T-cell (primary cell): Measurements from ENCODE around the gene CCDC27. TPM values are rescaled to one million over a fixed set of nuclear protein-coding genes. Genes with fewer than 3 reads are reported as not detected.

Source experiments
- ATAC-seq, 4 experiments: fragments of 200-7000 bp in 3 of 4; fragments of 150-1000 bp in 1 of 4; cut with Tn5 transposase; replicated peaks in 1 of 4; 1 replicate in 3 of 4; 2 replicates in 1 of 4; pipeline ENCODE4 v1.10.0; 2021; ENCODE audit warnings: moderate library complexity in 3 of 4, mild to moderate bottlenecking in 2 of 4, moderate number of reproducible peaks in 1 of 4
- CTCF ChIA-PET, 2 donors: fragments of 300-600 bp; sonication (Branson Sonifier 250); formaldehyde crosslinking; loops; one replicate each; lab custom pipeline; 2022; ENCODE audit warnings: antibody characterized with exemption in 2 of 2; lab: Charles Lee
- POLR2A ChIA-PET, 2 donors: fragments of 300-600 bp; sonication (Branson Sonifier 250); formaldehyde crosslinking; loops; one replicate each; lab custom pipeline; 2022; ENCODE audit warnings: antibody characterized with exemption in 2 of 2; lab: Charles Lee
- DNase-seq, 35 experiments: peaks; one replicate each; pipeline versions ENCODE4 v3.0.0 to v3.0.0-alpha.2; 2013 to 2023
- H3K27ac ChIP-seq: one replicate; pipeline ENCODE4 v1.5.1; 2013; ENCODE audit warnings: low read length
- H3K27me3 ChIP-seq, 2 experiments: replicated peaks in 1 of 2; 1 replicate in 1 of 2; 2 replicates in 1 of 2; pipeline versions ENCODE4 v1.6.1 to v1.7.0; 2013; ENCODE audit warnings: low read length in 1 of 2, mixed read lengths in 1 of 2; ENCODE audit not compliant: control insufficient read depth in 2 of 2, insufficient read depth in 2 of 2; ENCODE audit errors: extremely low read depth in 1 of 2
- H3K36me3 ChIP-seq, 2 donors: 1 replicate in 1 of 2; 2 replicates in 1 of 2; pipeline versions ENCODE4 v1.6.1 to v1.7.0; 2013; ENCODE audit warnings: low read length in 1 of 2; ENCODE audit not compliant: control insufficient read depth in 2 of 2, insufficient read depth in 1 of 2; ENCODE audit errors: extremely low read depth in 1 of 2
- H3K4me1 ChIP-seq, 2 experiments: 1 replicate in 1 of 2; 2 replicates in 1 of 2; pipeline versions ENCODE4 v1.6.1 to v1.7.0; 2013; ENCODE audit warnings: low read length in 2 of 2, mixed read lengths in 1 of 2; ENCODE audit not compliant: insufficient read depth in 2 of 2, control insufficient read depth in 1 of 2; ENCODE audit errors: extremely low read depth in 1 of 2
- H3K4me3 ChIP-seq, 2 donors: 1 replicate in 1 of 2; 2 replicates in 1 of 2; pipeline versions ENCODE4 v1.5.1 to v1.7.0; 2013; ENCODE audit warnings: mild to moderate bottlenecking in 2 of 2, low read length in 1 of 2, moderate library complexity in 1 of 2; ENCODE audit not compliant: control insufficient read depth in 1 of 2; ENCODE audit errors: extremely low read depth in 1 of 2
- H3K9me3 ChIP-seq: 2 replicates; pipeline ENCODE4 v1.7.0; 2013
- H3K27ac Mint-ChIP-seq, 2 donors: one replicate each; pipeline ENCODE4 v1.8.0; 2020 to 2021; ENCODE audit warnings: mild to moderate bottlenecking in 2 of 2, mixed read lengths in 2 of 2
- H3K27me3 Mint-ChIP-seq, 2 donors: one replicate each; pipeline ENCODE4 v1.8.0; 2021 to 2022; ENCODE audit warnings: mixed read lengths in 2 of 2
- H3K36me3 Mint-ChIP-seq: one replicate; pipeline ENCODE4 v1.8.0; 2021; ENCODE audit warnings: mixed read lengths
- H3K4me1 Mint-ChIP-seq, 3 donors: one replicate each; pipeline ENCODE4 v1.8.0; 2020 to 2022; ENCODE audit warnings: mixed read lengths in 3 of 3, mild to moderate bottlenecking in 1 of 3
- H3K4me3 Mint-ChIP-seq, 3 donors: one replicate each; pipeline ENCODE4 v1.8.0; 2020 to 2022; ENCODE audit warnings: mild to moderate bottlenecking in 3 of 3, mixed read lengths in 3 of 3, moderate library complexity in 3 of 3
- H3K9me3 Mint-ChIP-seq, 3 donors: one replicate each; pipeline ENCODE4 v1.8.0; 2020 to 2022; ENCODE audit warnings: mixed read lengths in 3 of 3
- WGBS: methylation state at CpG from one replicate; pipeline ENCODE4 v1.1.5; 2013; ENCODE audit warnings: missing lambda C conversion rate; ENCODE audit not compliant: insufficient coverage; 5-methylcytosine and 5-hydroxymethylcytosine counted together
- total RNA-seq, 35 experiments: library from RNA in 6 of 35; stranded (reverse) in 6 of 35; fragments of 120-200 nt in 1 of 35; gene quantifications; one replicate each; pipeline versions ENCODE4 v1.2.1 to v1.2.4 and lab custom pipeline; 2013 to 2026

The CCDC27 gene
- total RNA-seq, 5 donors from 2014 or later (not counting 1 experiment from before 2014, with no cell fraction given) = not detected

DNA sequence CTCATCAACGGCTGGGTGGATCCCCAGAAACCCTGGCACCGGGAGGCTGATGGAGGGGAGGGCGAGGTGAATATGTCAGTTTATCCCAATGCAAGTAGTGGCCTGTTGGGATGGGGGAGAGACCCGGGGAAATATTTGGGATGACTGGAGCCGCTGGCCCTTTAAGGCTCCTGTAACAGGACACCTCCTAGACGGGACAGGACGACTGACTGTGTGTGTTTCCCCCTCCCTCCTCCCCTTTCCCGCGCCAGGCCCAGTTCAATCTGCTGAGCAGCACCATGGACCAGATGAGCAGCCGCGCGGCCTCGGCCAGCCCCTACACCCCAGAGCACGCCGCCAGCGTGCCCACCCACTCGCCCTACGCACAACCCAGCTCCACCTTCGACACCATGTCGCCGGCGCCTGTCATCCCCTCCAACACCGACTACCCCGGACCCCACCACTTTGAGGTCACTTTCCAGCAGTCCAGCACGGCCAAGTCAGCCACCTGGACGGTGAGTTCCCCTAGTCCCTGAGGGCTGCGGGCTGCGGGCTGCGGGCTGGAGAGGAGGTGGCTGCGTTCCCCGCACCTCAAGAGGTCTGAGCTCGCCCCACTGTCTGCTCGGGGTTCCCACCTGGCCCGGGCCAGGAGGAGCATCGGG, 44.8 kb upstream of the CCDC27 start:
- Histone ChIP-seq H3K4me3 (no peak overlapping the region), H3K4me1 (peaks cover 0 to 7% of the 10 kb centered on the region in 2 experiments), H3K27ac (no peak overlapping the region), H3K9me3 (no peaks in the 10 kb centered on the region), H3K27me3 (peaks cover 0 to 73% of the 10 kb centered on the region in 2 experiments), H3K36me3 (no peaks in the 10 kb centered on the region)
- 41% methylated on average over 29 of the region's 35 CpGs for WGBS
- ChIA-PET CTCF (no interaction called here), POLR2A (no interaction called here)
- no peaks in the 10 kb centered on the region for H3K9me3 Mint-ChIP-seq
- DNase-seq = no peak
- H3K4me1 Mint-ChIP-seq = peaks cover 5 to 7% (median 6%) of the 10 kb centered on the region in 3 donors
- ATAC-seq = no peak
- H3K4me3 Mint-ChIP-seq = no peak overlapping the region
- H3K27ac Mint-ChIP-seq = no peak overlapping the region
- H3K27me3 Mint-ChIP-seq = peaks cover 9 to 29% of the 10 kb centered on the region in 2 donors
- H3K36me3 Mint-ChIP-seq = no peaks in the 10 kb centered on the region

DNA sequence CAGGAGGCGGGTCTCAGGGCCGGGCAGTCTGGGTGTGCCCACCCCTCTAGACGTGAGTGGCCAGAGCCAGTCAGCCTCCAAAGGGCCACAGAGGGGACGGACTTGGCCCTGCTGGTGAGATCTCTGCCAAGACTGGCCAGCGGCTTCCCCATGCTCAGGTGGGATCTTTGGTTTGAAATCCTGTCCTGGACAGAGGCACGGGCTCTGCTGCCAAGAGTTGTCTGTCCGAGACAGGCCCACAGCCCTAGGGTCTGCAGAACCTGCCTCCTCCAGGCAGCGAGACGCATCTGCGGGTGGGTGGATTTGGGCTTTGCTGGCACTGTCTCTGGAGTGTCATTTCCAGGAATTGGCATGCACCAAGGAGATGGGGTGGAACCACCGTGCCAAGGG, 44.3 kb upstream of the CCDC27 start:
- H3K4me3 Mint-ChIP-seq = no peak overlapping the region
- 71% methylated on average over 11 of the region's 11 CpGs for WGBS
- peaks cover 9 to 29% of the 10 kb centered on the region in 2 donors for H3K27me3 Mint-ChIP-seq
- peaks cover 0 to 77% of the 10 kb centered on the region in 2 experiments for H3K27me3 ChIP-seq
- H3K9me3 Mint-ChIP-seq = no peaks in the 10 kb centered on the region
- DNase-seq (no peak), ATAC-seq (no peak)
- H3K36me3 Mint-ChIP-seq = no peaks in the 10 kb centered on the region
- no peak overlapping the region for H3K4me3 ChIP-seq
- ChIA-PET POLR2A (no interaction called here), CTCF (no interaction called here)
- peaks cover 0 to 7% of the 10 kb centered on the region in 2 experiments for H3K4me1 ChIP-seq
- no peaks in the 10 kb centered on the region for H3K9me3 ChIP-seq
- peaks cover 5 to 7% (median 6%) of the 10 kb centered on the region in 3 donors for H3K4me1 Mint-ChIP-seq
- no peak overlapping the region for H3K27ac Mint-ChIP-seq
- H3K36me3 ChIP-seq = no peaks in the 10 kb centered on the region
- no peak overlapping the region for H3K27ac ChIP-seq

DNA sequence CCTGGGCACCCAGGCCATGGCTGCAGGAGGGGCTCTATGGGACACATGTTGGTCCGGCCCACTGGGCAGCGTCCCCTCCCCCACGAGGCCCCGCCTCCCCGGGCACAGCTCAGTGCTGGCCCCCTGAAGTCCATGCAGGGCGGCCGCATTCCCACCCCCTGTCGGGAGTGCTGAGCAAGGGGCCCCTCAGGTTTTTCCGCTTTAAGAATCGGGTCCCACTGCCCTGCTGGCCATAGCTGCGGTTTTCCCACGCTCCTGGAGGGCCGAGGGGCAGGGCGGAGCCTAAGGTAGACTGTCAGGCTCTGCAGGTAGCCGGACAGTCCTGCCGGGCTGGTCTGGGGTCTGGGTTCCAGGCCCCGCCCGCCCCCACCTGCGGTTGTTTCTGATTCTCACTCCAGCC, 43.5 kb upstream of the CCDC27 start:
- CTCF ChIA-PET = no interaction called here
- Histone ChIP-seq H3K9me3 (no peaks in the 10 kb centered on the region), H3K4me3 (no peak overlapping the region), H3K27me3 (peaks cover 0 to 79% of the 10 kb centered on the region in 2 experiments), H3K27ac (no peak overlapping the region), H3K36me3 (no peaks in the 10 kb centered on the region), H3K4me1 (peaks cover 0 to 7% of the 10 kb centered on the region in 2 experiments)
- Mint-ChIP-seq H3K36me3 (no peaks in the 10 kb centered on the region), H3K4me3 (no peak overlapping the region), H3K27me3 (peaks cover 9 to 29% of the 10 kb centered on the region in 2 donors), H3K4me1 (peaks cover 4 to 6% (median 5%) of the 10 kb centered on the region in 3 donors), H3K27ac (no peak overlapping the region), H3K9me3 (no peaks in the 10 kb centered on the region)
- no peak for ATAC-seq
- POLR2A ChIA-PET = no interaction called here
- DNase-seq = no peak
- WGBS = 20% methylated on average over 16 of the region's 19 CpGs

DNA sequence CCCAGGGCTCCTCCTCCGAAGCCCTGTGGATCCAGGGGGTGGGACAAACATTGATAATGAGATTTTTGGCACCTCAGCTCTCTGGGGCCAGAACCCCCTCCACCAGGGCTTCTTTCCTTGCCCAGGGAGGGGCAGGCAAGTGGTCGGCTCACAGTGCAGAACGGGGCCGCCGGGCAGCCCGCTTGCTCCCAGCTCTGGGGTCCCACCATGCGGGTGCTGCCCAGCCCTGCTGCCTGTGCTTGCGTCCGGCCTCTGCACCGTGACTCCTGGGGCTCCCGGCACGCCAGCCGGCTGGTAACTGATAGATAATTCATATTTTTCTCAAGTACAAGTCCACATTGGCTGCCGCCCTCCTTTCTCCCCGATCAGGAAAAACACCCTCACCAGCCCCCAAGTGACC, 42.0 kb upstream of the CCDC27 start:
- H3K27ac ChIP-seq = no peak overlapping the region
- Mint-ChIP-seq H3K27me3 (peaks cover 9 to 29% of the 10 kb centered on the region in 2 donors), H3K36me3 (no peaks in the 10 kb centered on the region), H3K4me3 (no peak overlapping the region), H3K27ac (no peak overlapping the region), H3K4me1 (no peaks in the 10 kb centered on the region), H3K9me3 (no peaks in the 10 kb centered on the region)
- no peak for ATAC-seq
- peaks cover 0 to 65% of the 10 kb centered on the region in 2 experiments for H3K27me3 ChIP-seq
- POLR2A ChIA-PET = no interaction called here
- H3K4me1 ChIP-seq = no peaks in the 10 kb centered on the region
- CTCF ChIA-PET = no interaction called here
- no peaks in the 10 kb centered on the region for H3K36me3 ChIP-seq
- 85% methylated on average over 11 of the region's 15 CpGs for WGBS
- H3K9me3 ChIP-seq = no peaks in the 10 kb centered on the region
- no peak for DNase-seq
- H3K4me3 ChIP-seq = no peak overlapping the region

DNA sequence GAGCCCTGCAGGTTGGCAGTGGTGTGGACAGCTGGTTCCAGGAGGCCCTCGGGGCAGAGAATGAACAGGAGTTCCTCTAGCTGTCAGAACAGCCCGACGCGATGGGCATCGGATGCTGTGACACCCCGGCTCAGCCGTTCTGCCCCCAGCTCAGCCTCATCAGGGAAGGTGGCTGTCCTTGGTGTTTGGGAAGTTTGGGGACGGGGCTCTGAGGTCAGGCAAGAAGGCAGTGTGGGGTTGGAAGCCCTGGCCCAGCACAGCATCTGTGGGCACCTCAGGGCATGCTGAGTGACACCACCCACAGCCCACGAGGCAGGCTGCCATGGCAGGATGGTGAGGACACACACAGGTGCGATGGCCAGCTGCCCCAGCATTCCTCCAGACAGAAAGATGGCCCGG, 40.9 kb upstream of the CCDC27 start:
- no peak overlapping the region for H3K4me3 ChIP-seq
- Mint-ChIP-seq H3K36me3 (no peaks in the 10 kb centered on the region), H3K27me3 (peaks cover 9 to 30% of the 10 kb centered on the region in 2 donors), H3K9me3 (no peaks in the 10 kb centered on the region), H3K27ac (no peak overlapping the region), H3K4me3 (no peak overlapping the region), H3K4me1 (no peaks in the 10 kb centered on the region)
- H3K36me3 ChIP-seq = no peaks in the 10 kb centered on the region
- WGBS = 74% methylated on average over 11 of the region's 11 CpGs
- no peaks in the 10 kb centered on the region for H3K9me3 ChIP-seq
- H3K27ac ChIP-seq = no peak overlapping the region
- CTCF ChIA-PET = no interaction called here
- peaks cover 0 to 76% of the 10 kb centered on the region in 2 experiments for H3K27me3 ChIP-seq
- DNase-seq = no peak
- no peaks in the 10 kb centered on the region for H3K4me1 ChIP-seq
- ATAC-seq = no peak
- POLR2A ChIA-PET = no interaction called here

DNA sequence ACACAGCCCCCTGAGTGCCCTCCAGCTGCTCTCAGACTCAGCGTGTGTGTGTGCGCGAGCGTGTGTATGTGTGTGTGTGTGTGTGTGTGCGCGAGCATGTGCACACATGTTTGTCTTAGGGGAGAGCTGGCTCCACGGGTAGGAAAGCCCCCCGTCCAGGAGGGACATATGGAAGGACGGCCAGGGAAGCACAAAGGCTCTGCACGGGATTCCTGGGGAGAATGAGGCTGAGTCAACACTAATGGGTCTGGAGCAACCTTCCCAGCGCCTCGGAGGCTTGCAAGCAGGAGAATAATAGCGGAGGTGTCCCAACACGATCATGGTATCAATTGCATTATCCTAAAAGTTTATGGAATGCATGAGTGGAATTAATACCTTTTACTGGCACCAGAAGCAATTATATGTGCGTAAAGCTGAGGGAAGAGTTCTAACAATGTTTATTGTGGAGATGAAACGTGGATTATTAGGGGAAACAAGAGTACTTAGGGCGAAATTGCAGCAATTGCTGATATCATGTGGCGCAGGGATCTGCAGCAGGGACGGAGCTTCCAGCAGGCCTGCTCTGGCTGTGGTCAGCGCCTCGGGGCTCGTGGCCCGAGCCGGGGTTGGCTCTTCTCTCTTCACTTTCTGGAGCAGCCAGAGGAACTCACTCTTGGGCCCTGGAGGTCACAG, 40.3 kb upstream of the CCDC27 start:
- DNase-seq (no peak), ATAC-seq (no peak)
- CTCF ChIA-PET = no interaction called here
- Mint-ChIP-seq H3K9me3 (no peaks in the 10 kb centered on the region), H3K27me3 (peaks cover 9 to 31% of the 10 kb centered on the region in 2 donors), H3K4me3 (no peak overlapping the region), H3K27ac (no peak overlapping the region), H3K36me3 (no peaks in the 10 kb centered on the region), H3K4me1 (no peaks in the 10 kb centered on the region)
- H3K9me3 ChIP-seq = no peaks in the 10 kb centered on the region
- no peaks in the 10 kb centered on the region for H3K4me1 ChIP-seq
- H3K36me3 ChIP-seq = no peaks in the 10 kb centered on the region
- H3K27me3 ChIP-seq = peaks cover 0 to 78% of the 10 kb centered on the region in 2 experiments
- H3K27ac ChIP-seq = no peak overlapping the region
- POLR2A ChIA-PET = no interaction called here
- WGBS = 79% methylated on average over 24 of the region's 24 CpGs
- no peak overlapping the region for H3K4me3 ChIP-seq
